CD14-positive monocyte (primary cell): ENCODE data around the gene PTPRU. TPM values are rescaled to one million over a fixed set of nuclear protein-coding genes. Genes with fewer than 3 reads are reported as not detected.

Experiments
- DNase-seq, 3 donors: peaks; one replicate each; pipeline ENCODE4 v3.0.0-alpha.2; 2011 to 2022
- H2AFZ ChIP-seq: 2 replicates; pipeline ENCODE4 v1.6.0; 2012; ENCODE audit warnings: mild to moderate bottlenecking, low read depth, low read length, inconsistent platforms; ENCODE audit not compliant: insufficient read depth, poor library complexity, severe bottlenecking
- H3K27ac ChIP-seq, 2 donors: 1 replicate in 1 of 2; 2 replicates in 1 of 2; pipeline ENCODE4 v1.5.1; 2012 to 2013; ENCODE audit warnings: low read length in 2 of 2, control low read depth in 1 of 2, inconsistent platforms in 1 of 2, low read depth in 1 of 2, mild to moderate bottlenecking in 1 of 2
- H3K27me3 ChIP-seq, 2 donors: one replicate each; pipeline versions ENCODE4 v1.6.0 to v1.6.1; 2011 to 2013; ENCODE audit warnings: low read length in 2 of 2; ENCODE audit not compliant: control insufficient read depth in 2 of 2, insufficient read depth in 2 of 2
- H3K36me3 ChIP-seq, 2 donors: replicated peaks in 1 of 2; 1 replicate in 1 of 2; 2 replicates in 1 of 2; pipeline versions ENCODE4 v1.5.1 to v1.6.1; 2012 to 2013; ENCODE audit warnings: low read length in 2 of 2, control low read depth in 1 of 2, inconsistent platforms in 1 of 2, mild to moderate bottlenecking in 1 of 2; ENCODE audit not compliant: insufficient read depth in 2 of 2, control insufficient read depth in 1 of 2
- H3K4me1 ChIP-seq, 2 donors: 1 replicate in 1 of 2; 2 replicates in 1 of 2; pipeline versions ENCODE4 v1.5.1 to v1.6.1; 2012 to 2013; ENCODE audit warnings: low read length in 2 of 2, control low read depth in 1 of 2, inconsistent platforms in 1 of 2, mild to moderate bottlenecking in 1 of 2, moderate library complexity in 1 of 2; ENCODE audit not compliant: insufficient read depth in 2 of 2, control insufficient read depth in 1 of 2
- H3K4me2 ChIP-seq: replicated peaks from 2 replicates; pipeline ENCODE3; 2012; ENCODE audit warnings: low read length, moderate library complexity, mild to moderate bottlenecking; ENCODE audit not compliant: poor library complexity, severe bottlenecking; ENCODE audit errors: extremely low read depth
- H3K4me3 ChIP-seq, 3 experiments: fragments of 200-600 bp in 1 of 3; sonication (generic) in 1 of 3; replicated peaks in 1 of 3; 1 replicate in 2 of 3; 2 replicates in 1 of 3; pipeline ENCODE4 v1.5.1; 2011 to 2013; ENCODE audit warnings: low read length in 3 of 3, mild to moderate bottlenecking in 3 of 3, control low read depth in 2 of 3, low read depth in 2 of 3, inconsistent platforms in 1 of 3, moderate library complexity in 1 of 3
- H3K79me2 ChIP-seq: 2 replicates; pipeline ENCODE4 v1.6.0; 2012; ENCODE audit warnings: mild to moderate bottlenecking, control low read depth, inconsistent platforms, low read length, moderate library complexity; ENCODE audit not compliant: insufficient read depth
- H3K9ac ChIP-seq: 2 replicates; pipeline ENCODE4 v1.6.0; 2017; ENCODE audit warnings: low read length, mild to moderate bottlenecking; ENCODE audit not compliant: insufficient read depth, poor library complexity, severe bottlenecking
- H3K9me3 ChIP-seq, 2 donors: replicated peaks in 1 of 2; 1 replicate in 1 of 2; 2 replicates in 1 of 2; pipeline versions ENCODE4 v1.5.1 to v1.6.1; 2012 to 2013; ENCODE audit warnings: low read length in 2 of 2, control low read depth in 1 of 2; ENCODE audit not compliant: control insufficient read depth in 1 of 2, insufficient read depth in 1 of 2
- H4K20me1 ChIP-seq: 2 replicates; pipeline ENCODE4 v1.6.0; 2012; ENCODE audit warnings: mild to moderate bottlenecking, low read length, control low read depth, moderate library complexity; ENCODE audit not compliant: insufficient read depth
- H3K27ac Mint-ChIP-seq, 7 donors: one replicate each; pipeline ENCODE4 v1.8.0; 2020; ENCODE audit warnings: mild to moderate bottlenecking in 7 of 7, mixed read lengths in 7 of 7, moderate library complexity in 6 of 7, inconsistent platforms in 2 of 7
- H3K27me3 Mint-ChIP-seq, 3 donors: one replicate each; pipeline ENCODE4 v1.8.0; 2021 to 2022; ENCODE audit warnings: low read depth in 3 of 3, mild to moderate bottlenecking in 3 of 3, mixed read lengths in 3 of 3, moderate library complexity in 3 of 3, inconsistent platforms in 1 of 3
- H3K36me3 Mint-ChIP-seq, 2 donors: one replicate each; pipeline ENCODE4 v1.8.0; 2020; ENCODE audit warnings: mixed read lengths in 2 of 2, inconsistent platforms in 1 of 2, mild to moderate bottlenecking in 1 of 2
- H3K4me1 Mint-ChIP-seq: one replicate; pipeline ENCODE4 v1.8.0; 2020; ENCODE audit warnings: mild to moderate bottlenecking, mixed read lengths
- H3K4me3 Mint-ChIP-seq, 2 donors: one replicate each; pipeline ENCODE4 v1.8.0; 2020; ENCODE audit warnings: mild to moderate bottlenecking in 2 of 2, mixed read lengths in 2 of 2, moderate library complexity in 1 of 2
- H3K9me3 Mint-ChIP-seq, 7 donors: one replicate each; pipeline ENCODE4 v1.8.0; 2020 to 2022; ENCODE audit warnings: mixed read lengths in 7 of 7, mild to moderate bottlenecking in 6 of 7, moderate library complexity in 6 of 7, inconsistent platforms in 2 of 7
- WGBS: methylation state at CpG from one replicate; pipeline ENCODE4 v1.1.5; 2013; ENCODE audit warnings: missing lambda C conversion rate; ENCODE audit not compliant: insufficient coverage; 5-methylcytosine and 5-hydroxymethylcytosine counted together
- intact Hi-C, 2 donors: fragments of 100-400 bp; cut with micrococcal nuclease; formaldehyde crosslinking; loops; one replicate each; pipeline versions ENCODE4 v1.15.0 to v1.15.1; 2023
- polyA plus RNA-seq, 3 donors: library from polyadenylated mRNA; depleted of rRNA in 1 of 3; unstranded in 2 of 3; stranded (reverse) in 1 of 3; fragments of 300-500 nt in 2 of 3; fragments of >200 nt in 1 of 3; fragmentation: Illumina TruSeq in 2 of 3; gene quantifications; 1 replicate in 2 of 3; 2 replicates in 1 of 3; pipeline ENCODE4 v1.2.3, GENCODE V29; 2012 to 2021
- TF ChIP-seq, protein P1 (sequence below): fragments of 200-600 bp; IDR thresholded peaks from one replicate; pipeline ENCODE4 v1.8.0; 2022; ENCODE audit warnings: antibody characterized with exemption, mild to moderate bottlenecking

PTPRU gene
- polyA plus RNA-seq, 3 donors: 0.42 to 1.4 TPM; not detected in 1

DNA sequence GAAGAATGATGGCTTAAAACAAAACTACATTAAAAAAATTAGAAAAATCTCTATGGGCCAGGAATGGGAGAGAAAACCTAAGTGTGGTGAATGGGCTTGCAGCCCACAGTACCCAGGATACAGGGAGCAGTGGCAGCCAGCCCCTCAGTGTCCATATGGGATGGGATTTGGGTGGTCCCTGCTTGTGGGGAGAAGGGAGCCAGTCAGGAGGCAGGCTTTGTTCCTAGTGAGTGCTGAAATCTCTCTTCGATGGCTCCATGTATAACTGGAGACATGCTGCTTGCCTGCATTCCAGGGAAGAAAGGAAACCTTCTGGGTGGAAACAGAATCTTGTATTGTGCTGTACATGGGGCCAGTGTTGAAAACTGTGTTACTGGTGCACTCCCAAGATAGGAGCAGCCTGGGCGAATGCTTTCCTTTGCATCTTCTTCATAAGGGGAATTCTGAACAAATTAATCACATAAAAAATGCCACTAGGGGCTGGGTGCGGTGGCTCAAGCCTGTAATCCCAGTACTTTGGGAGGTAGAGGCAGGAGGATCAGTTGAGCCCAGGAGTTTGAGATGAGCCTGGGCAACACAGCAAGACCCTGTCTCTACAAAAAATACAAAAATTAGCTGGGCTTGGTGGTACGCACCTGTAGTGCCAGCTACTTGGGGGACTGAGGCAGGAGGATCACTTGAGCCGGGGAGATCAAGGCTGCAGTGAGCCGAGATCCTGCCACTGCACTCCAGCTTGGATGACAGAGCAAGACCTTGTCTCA lies 36.0 kb downstream of the PTPRU start:
- no peaks in the 10 kb centered on the region for H3K36me3 Mint-ChIP-seq
- no peaks in the 10 kb centered on the region for H4K20me1 ChIP-seq
- no peak overlapping the region for H3K4me3 ChIP-seq
- H3K9me3 Mint-ChIP-seq: peaks cover 0 to 8% (median 3%) of the 10 kb centered on the region in 7 donors
- no peak overlapping the region for H3K9ac ChIP-seq
- no peak overlapping the region for H3K4me2 ChIP-seq
- peaks cover 6 to 13% of the 10 kb centered on the region in 2 donors for H3K27me3 ChIP-seq
- 75% methylated on average over 2 of the region's 6 CpGs for WGBS
- H2AFZ ChIP-seq: no peak overlapping the region
- DNase-seq: no peak
- intact Hi-C loops: no loop called here
- H3K27ac ChIP-seq: no peak overlapping the region
- no peaks in the 10 kb centered on the region for H3K4me1 ChIP-seq
- peaks cover 19 to 45% (median 24%) of the 10 kb centered on the region in 3 donors for H3K27me3 Mint-ChIP-seq
- no peak overlapping the region for H3K4me3 Mint-ChIP-seq
- no peak overlapping the region for H3K27ac Mint-ChIP-seq
- no peaks in the 10 kb centered on the region for H3K4me1 Mint-ChIP-seq
- H3K9me3 ChIP-seq: no peaks in the 10 kb centered on the region
- TF ChIP-seq, protein P1, sequence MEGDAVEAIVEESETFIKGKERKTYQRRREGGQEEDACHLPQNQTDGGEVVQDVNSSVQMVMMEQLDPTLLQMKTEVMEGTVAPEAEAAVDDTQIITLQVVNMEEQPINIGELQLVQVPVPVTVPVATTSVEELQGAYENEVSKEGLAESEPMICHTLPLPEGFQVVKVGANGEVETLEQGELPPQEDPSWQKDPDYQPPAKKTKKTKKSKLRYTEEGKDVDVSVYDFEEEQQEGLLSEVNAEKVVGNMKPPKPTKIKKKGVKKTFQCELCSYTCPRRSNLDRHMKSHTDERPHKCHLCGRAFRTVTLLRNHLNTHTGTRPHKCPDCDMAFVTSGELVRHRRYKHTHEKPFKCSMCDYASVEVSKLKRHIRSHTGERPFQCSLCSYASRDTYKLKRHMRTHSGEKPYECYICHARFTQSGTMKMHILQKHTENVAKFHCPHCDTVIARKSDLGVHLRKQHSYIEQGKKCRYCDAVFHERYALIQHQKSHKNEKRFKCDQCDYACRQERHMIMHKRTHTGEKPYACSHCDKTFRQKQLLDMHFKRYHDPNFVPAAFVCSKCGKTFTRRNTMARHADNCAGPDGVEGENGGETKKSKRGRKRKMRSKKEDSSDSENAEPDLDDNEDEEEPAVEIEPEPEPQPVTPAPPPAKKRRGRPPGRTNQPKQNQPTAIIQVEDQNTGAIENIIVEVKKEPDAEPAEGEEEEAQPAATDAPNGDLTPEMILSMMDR: no peak
- no peaks in the 10 kb centered on the region for H3K79me2 ChIP-seq
- no peaks in the 10 kb centered on the region for H3K36me3 ChIP-seq

DNA sequence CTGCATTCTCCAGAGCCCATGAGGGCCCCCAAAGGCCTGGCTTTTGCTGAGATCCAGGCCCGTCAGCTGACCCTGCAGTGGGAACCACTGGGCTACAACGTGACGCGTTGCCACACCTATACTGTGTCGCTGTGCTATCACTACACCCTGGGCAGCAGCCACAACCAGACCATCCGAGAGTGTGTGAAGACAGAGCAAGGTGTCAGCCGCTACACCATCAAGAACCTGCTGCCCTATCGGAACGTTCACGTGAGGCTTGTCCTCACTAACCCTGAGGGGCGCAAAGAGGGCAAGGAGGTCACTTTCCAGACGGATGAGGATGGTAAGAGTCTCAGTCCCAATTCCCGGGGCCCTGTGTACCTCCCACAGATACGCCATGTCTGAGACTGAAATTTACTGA lies 39.1 kb downstream of the PTPRU start:
- Histone ChIP-seq H3K27me3 (peaks cover 0 to 3% of the 10 kb centered on the region in 2 donors), H3K79me2 (no peaks in the 10 kb centered on the region), H4K20me1 (no peaks in the 10 kb centered on the region), H2AFZ (no peak overlapping the region), H3K4me1 (no peaks in the 10 kb centered on the region), H3K9ac (no peak overlapping the region), H3K36me3 (no peaks in the 10 kb centered on the region), H3K27ac (no peak overlapping the region), H3K4me2 (no peak overlapping the region), H3K4me3 (no peak overlapping the region), H3K9me3 (no peaks in the 10 kb centered on the region)
- DNase-seq: no peak
- TF ChIP-seq, protein P1: no peak
- H3K27ac Mint-ChIP-seq: no peak overlapping the region
- H3K4me1 Mint-ChIP-seq: no peaks in the 10 kb centered on the region
- peaks cover 9 to 24% (median 17%) of the 10 kb centered on the region in 3 donors for H3K27me3 Mint-ChIP-seq
- intact Hi-C loops: no loop called here
- peaks cover 0 to 8% (median 3%) of the 10 kb centered on the region in 7 donors for H3K9me3 Mint-ChIP-seq
- H3K4me3 Mint-ChIP-seq: no peak overlapping the region
- WGBS: 95% methylated on average over 11 of the region's 14 CpGs
- H3K36me3 Mint-ChIP-seq: no peaks in the 10 kb centered on the region
